Immature natural killer cell (primary cell): ENCODE measurements around the gene CNTFR. TPM values are rescaled to one million over a fixed set of nuclear protein-coding genes. Genes with fewer than 3 reads are reported as not detected.

ENCODE experiments used
- DNase-seq, 3 donors: peaks; one replicate each; pipeline ENCODE4 v3.0.0; 2022; ENCODE audit warnings: mixed read lengths in 1 of 3
- H3K27ac Mint-ChIP-seq, 6 donors: one replicate each; pipeline ENCODE4 v1.8.0; 2020; ENCODE audit warnings: mixed read lengths in 6 of 6, mild to moderate bottlenecking in 5 of 6, inconsistent platforms in 4 of 6, moderate library complexity in 3 of 6
- H3K27me3 Mint-ChIP-seq, 3 donors: one replicate each; pipeline ENCODE4 v1.8.0; 2020 to 2021; ENCODE audit warnings: low read depth in 3 of 3, mild to moderate bottlenecking in 3 of 3, mixed read lengths in 3 of 3, moderate library complexity in 3 of 3, inconsistent platforms in 1 of 3
- H3K36me3 Mint-ChIP-seq, 3 donors: one replicate each; pipeline ENCODE4 v1.8.0; 2020; ENCODE audit warnings: mixed read lengths in 3 of 3, inconsistent platforms in 2 of 3, mild to moderate bottlenecking in 2 of 3
- H3K4me1 Mint-ChIP-seq, 2 donors: one replicate each; pipeline ENCODE4 v1.8.0; 2020; ENCODE audit warnings: inconsistent platforms in 2 of 2, mild to moderate bottlenecking in 2 of 2, mixed read lengths in 2 of 2, moderate library complexity in 1 of 2
- H3K4me3 Mint-ChIP-seq, 5 donors: one replicate each; pipeline ENCODE4 v1.8.0; 2020; ENCODE audit warnings: mild to moderate bottlenecking in 5 of 5, mixed read lengths in 5 of 5, inconsistent platforms in 3 of 5, moderate library complexity in 3 of 5
- H3K9me3 Mint-ChIP-seq, 6 donors: one replicate each; pipeline ENCODE4 v1.8.0; 2020; ENCODE audit warnings: mild to moderate bottlenecking in 6 of 6, mixed read lengths in 6 of 6, inconsistent platforms in 4 of 6, moderate library complexity in 3 of 6
- polyA plus RNA-seq, 3 donors: library from polyadenylated mRNA; unstranded; fragments of 300-500 nt; fragmentation: Illumina TruSeq; gene quantifications; one replicate each; pipeline ENCODE4 v1.2.3, GENCODE V29; 2021

The CNTFR gene
- polyA plus RNA-seq, 3 donors from 2014 or later = not detected

DNA sequence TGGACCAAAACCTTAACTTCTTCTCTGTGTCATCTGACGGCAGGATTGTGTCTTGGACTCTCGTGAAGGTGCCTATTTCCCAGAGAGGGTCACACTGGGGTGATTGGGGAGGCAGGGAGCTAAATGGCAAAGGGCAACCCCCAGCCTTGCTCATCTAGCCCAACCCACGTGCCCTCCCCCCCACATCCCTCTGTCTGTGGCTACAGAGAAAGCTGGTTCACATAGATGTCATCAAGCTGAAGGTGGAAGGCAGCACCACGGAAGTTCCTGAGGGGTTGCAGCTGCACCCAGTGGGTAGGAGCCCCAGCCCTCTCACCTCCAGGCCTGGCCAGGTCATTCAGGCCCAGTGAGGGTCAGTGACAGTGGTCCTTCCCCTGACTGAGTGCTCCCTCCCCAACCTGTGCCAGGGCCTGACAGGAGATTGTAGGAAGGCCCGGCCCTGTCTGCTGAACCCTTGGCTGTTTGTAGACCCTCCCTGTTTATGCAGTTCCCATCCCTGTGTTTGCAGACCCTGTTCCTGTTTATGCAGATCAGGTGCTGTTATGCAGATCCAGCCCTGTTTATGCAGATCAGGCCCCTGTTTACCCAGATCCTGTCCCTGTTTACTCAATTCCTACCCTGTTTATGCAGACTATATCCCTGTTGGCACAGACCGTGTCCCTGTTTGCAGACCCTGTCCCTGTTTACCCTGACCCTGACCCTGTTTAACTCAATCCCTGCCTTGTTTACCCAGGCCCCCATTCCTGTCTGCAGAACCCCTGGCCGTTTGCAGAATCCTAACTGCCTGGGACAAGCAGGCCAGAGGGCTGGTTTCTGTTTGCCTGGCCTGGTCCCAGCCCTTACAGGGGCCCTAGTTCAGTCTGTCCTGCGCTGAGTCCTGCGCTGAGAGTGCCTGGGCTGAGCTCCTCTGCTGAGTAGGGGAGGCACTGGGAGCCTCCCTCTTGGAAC is 77.1 kb downstream of the CNTFR start:
- no peaks in the 10 kb centered on the region for H3K36me3 Mint-ChIP-seq
- no peak overlapping the region for H3K27ac Mint-ChIP-seq
- H3K4me3 Mint-ChIP-seq = no peak overlapping the region
- no peak for DNase-seq
- peaks cover 2 to 6% (median 3%) of the 10 kb centered on the region in 3 donors for H3K27me3 Mint-ChIP-seq
- H3K4me1 Mint-ChIP-seq = no peaks in the 10 kb centered on the region
- no peaks in the 10 kb centered on the region for H3K9me3 Mint-ChIP-seq

DNA sequence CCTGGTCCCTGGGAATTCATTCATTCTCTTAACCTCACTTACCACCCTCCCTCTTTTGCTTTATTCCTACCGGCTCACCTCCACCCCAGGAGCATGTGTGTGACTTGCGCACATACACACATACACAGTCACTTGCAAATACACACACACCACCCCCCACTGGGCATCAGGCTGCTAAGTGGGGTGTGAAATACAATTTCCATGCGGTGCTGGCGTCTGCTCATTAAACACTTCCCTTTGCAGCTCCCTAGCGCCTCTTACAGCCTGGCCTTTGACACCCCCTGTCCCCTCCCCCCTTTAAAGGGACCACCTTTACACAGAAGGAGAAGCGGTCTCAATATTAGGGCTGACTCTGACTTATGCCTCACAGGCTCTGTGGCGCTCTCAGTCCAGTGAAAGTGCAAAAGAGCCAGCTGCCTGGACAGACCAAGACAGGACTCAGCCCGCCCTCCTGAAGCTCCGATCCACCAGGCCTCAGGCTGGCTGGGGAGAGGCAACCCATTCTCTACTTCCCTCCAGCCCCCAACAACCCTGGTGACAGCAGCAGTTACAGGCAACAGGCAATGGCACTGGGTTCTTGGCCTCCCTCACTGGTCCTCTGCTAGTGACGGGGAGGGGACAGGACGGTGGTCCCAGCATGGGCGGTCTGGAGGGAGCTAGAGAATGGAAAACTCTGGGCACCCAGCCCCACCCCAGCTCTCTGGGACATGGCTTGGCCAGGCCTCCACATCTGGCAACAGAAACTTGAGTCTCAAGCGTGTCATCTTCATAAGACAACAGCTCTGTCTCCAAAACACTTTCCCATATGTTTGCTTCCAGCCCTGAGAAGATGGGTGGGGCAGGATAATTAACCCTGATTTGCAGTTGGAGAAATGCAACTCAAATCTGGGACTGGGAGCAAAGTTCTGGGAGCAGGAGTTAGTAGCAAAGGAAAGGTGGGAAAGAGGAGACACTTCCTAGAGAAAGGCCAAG is 78.7 kb downstream of the CNTFR start:
- no peaks in the 10 kb centered on the region for H3K36me3 Mint-ChIP-seq
- DNase-seq = no peak
- H3K4me3 Mint-ChIP-seq = no peak overlapping the region
- peaks cover 1 to 5% (median 3%) of the 10 kb centered on the region in 3 donors for H3K27me3 Mint-ChIP-seq
- no peak overlapping the region for H3K27ac Mint-ChIP-seq
- no peaks in the 10 kb centered on the region for H3K9me3 Mint-ChIP-seq
- no peaks in the 10 kb centered on the region for H3K4me1 Mint-ChIP-seq

DNA sequence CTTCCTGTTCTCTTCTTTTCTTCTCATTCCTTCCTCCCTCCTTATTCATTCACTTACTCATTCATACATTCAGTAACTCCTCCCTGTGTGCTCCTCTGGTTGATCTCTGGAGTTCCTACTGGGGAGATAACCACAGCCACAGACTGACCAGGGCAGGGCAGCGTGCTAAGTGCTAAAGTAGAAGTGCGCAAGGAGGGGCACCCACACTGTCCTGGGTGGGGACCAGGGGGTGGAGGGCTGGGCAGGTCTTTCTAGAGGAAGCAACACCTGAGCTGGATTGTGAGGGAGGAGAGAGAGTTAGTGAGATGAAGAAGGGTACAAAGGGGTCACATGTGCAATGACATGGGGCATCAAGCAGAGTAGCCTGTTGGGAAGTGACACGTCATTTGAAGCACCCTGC is 80.6 kb downstream of the CNTFR start:
- Mint-ChIP-seq H3K4me3 (no peak overlapping the region), H3K27me3 (peaks cover 3 to 4% (median 3%) of the 10 kb centered on the region in 3 donors), H3K27ac (no peak overlapping the region)

DNA sequence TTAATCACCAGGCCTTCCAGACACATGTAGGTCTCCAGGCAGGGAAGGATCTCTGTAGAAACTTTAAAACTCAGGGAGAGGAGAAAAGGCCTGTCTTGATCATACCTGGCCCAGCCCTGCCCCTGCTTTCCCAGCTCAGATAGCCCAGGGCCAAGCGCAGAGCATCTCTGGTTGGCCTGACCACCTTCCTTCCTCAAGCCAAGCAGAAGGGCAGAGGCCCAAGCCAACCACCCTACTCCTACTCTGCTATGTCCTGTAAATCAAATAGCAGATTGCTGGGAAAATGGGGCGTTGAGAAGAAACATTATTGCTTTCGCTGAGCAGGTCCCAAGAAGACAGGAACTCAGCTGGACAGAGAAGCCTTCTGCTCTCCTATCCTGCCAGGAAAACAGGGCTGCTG is 81.1 kb downstream of the CNTFR start:
- Mint-ChIP-seq H3K4me3 (no peak overlapping the region), H3K9me3 (no peaks in the 10 kb centered on the region), H3K4me1 (no peaks in the 10 kb centered on the region), H3K27me3 (peaks cover 3 to 4% (median 3%) of the 10 kb centered on the region in 3 donors), H3K36me3 (no peaks in the 10 kb centered on the region), H3K27ac (no peak overlapping the region)
- no peak for DNase-seq

More for the DNA sequence above, 80.6 kb downstream of the CNTFR start:
- no peak for DNase-seq
- Mint-ChIP-seq H3K9me3 (no peaks in the 10 kb centered on the region), H3K36me3 (no peaks in the 10 kb centered on the region), H3K4me1 (no peaks in the 10 kb centered on the region)

DNA sequence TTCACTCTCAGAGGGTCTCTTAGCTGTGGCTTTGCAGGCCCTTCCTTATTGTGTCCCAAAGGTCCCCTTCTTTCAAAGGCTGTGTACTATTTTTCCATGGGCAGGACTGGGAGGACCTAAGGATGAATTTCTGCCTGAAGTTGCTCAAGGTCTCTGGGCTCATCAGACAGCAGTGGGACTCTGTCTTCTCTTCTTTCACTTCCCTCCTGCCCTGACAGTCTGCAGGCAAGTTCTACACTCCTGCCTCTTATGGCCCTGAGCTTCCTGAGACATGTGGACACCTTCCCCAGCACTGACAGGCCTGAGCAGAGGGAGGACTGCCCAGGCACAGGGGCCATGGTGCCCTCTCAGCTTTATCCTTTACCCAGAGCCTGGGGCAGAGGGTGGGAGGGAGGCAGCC is 81.6 kb downstream of the CNTFR start:
- Mint-ChIP-seq H3K4me1 (no peaks in the 10 kb centered on the region), H3K36me3 (no peaks in the 10 kb centered on the region), H3K27me3 (peaks cover 1 to 3% (median 3%) of the 10 kb centered on the region in 3 donors), H3K4me3 (no peak overlapping the region), H3K27ac (no peak overlapping the region), H3K9me3 (no peaks in the 10 kb centered on the region)
- no peak for DNase-seq

DNA sequence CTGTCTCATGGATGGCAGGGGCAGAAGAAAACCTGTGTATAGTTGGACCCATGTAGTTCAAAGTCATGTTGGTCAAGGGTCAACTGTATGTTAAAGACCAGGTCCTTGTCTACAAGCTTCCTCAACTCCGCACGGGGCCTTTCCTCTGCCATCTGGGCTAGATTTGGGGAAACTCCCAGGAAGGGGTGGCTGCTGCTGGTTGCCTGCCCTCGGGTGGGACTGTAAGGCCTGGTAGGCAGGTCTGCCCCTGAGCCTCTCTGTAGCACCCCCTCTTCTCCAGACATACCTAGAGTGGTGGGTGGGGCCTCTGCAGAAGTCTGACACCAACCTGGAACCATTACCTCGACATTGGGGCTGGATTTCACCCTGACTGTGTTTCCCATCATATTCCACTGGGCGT is 82.0 kb downstream of the CNTFR start:
- H3K9me3 Mint-ChIP-seq = no peaks in the 10 kb centered on the region
- no peaks in the 10 kb centered on the region for H3K36me3 Mint-ChIP-seq
- no peak for DNase-seq
- H3K27ac Mint-ChIP-seq = no peak overlapping the region
- no peaks in the 10 kb centered on the region for H3K4me1 Mint-ChIP-seq
- H3K27me3 Mint-ChIP-seq = peaks cover 1 to 3% (median 3%) of the 10 kb centered on the region in 3 donors
- no peak overlapping the region for H3K4me3 Mint-ChIP-seq

DNA sequence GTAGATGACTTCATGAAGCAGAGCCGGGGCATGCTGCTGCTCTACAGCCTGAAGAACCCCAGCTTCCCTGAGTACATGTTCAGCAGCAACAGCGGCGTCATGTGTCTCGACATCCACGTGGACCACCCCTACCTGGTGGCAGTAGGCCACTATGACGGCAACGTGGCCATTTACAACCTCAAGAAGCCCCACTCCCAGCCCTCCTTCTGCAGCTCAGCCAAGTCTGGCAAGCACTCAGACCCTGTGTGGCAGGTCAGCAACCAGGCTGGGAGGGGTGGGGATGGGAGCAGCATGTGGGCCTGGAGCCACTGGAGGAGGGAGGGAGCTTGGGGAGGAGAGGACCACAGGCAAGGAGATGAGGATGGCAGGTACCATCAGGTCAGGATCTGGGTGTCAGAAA is 82.9 kb downstream of the CNTFR start:
- Mint-ChIP-seq H3K27ac (no peak overlapping the region), H3K4me1 (no peaks in the 10 kb centered on the region), H3K36me3 (no peaks in the 10 kb centered on the region), H3K9me3 (no peaks in the 10 kb centered on the region), H3K4me3 (no peak overlapping the region), H3K27me3 (peaks cover 0 to 3% (median 3%) of the 10 kb centered on the region in 3 donors)
- no peak for DNase-seq

DNA sequence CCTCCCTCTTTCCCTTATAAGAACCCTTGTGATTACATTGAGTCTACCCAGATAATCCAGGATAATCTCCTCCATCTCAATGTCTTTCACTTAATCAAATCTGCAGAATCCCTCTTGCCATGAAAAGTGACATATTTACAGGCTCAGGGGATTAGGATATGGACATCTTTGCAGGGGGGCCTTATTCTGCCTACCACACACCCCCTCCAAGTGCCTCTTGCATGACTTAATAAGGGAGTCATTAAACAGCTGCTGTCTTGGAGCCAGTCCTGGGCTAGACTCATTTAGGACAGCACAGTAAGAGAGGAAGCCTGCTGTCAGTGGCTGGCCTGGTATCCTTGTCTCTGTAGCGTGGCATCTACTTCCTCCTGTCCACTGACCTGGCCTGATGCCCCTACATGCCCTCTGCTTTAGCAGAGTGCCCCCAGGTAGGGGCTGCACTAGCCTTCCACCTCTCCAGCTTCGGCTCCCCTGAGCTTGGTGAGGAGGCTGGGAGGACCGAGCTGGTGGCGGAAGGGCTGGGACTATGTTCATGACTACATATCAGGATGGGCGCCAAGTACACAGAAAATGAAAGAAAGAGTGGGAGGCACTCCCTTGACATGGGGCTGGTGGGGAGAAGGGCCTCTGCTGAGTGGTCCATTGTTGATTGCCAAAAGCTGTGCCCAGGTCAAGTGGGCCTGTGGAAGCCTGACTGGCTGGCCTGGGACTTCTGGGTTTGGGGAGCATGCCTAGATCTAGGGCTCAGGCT is 84.0 kb downstream of the CNTFR start:
- no peak overlapping the region for H3K4me3 Mint-ChIP-seq

DNA sequence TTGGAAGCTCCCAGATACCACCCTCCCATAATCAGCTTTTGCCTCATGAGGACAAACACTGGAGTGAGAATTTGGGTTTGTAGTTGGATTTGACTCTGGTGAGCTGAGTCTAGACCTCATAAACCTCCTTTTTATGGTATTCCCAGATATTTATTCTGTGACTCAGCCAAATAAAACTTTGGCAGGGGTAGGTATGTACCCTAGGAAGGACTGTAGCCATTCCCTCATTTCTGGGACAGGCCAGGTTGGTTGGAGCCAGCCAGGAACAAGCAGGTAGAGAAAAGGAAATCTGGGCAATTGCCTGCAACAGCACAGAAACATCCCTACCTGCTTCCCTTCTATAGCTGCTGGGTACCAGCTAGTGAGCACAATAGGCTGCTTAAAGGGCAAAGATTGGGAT is 86.1 kb downstream of the CNTFR start:
- Mint-ChIP-seq H3K4me3 (no peak overlapping the region), H3K9me3 (no peaks in the 10 kb centered on the region), H3K27ac (no peak overlapping the region), H3K27me3 (peaks cover 3 to 5% (median 5%) of the 10 kb centered on the region in 3 donors), H3K36me3 (no peaks in the 10 kb centered on the region), H3K4me1 (no peaks in the 10 kb centered on the region)
- no peak for DNase-seq

More for the DNA sequence above, 84.0 kb downstream of the CNTFR start:
- Mint-ChIP-seq H3K9me3 (no peaks in the 10 kb centered on the region), H3K27ac (no peak overlapping the region), H3K27me3 (peaks cover 0 to 5% (median 3%) of the 10 kb centered on the region in 3 donors), H3K4me1 (no peaks in the 10 kb centered on the region), H3K36me3 (no peaks in the 10 kb centered on the region)
- no peak for DNase-seq

DNA sequence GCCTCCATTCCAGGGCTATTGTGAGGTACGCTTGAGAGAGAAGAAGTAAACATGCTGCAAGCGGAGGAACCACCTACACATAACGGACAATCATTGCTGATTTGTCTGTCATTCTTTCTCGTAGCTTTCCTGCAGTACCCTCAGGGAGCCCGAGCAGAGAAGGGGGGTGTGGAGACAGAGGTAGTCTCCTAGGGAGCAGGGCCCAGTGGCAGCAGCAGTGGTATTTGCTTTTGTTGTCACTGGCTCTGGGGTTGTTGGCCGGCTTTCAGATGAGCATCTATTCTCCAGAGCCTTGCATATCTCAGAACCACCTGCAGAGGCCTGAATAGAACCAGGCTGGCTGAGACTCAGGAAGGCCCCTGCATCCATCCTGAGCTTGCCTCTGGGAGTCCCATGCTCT is 86.6 kb downstream of the CNTFR start:
- no peaks in the 10 kb centered on the region for H3K4me1 Mint-ChIP-seq
- no peak for DNase-seq
- H3K27me3 Mint-ChIP-seq = peaks cover 5% of the 10 kb centered on the region in 3 donors
- no peaks in the 10 kb centered on the region for H3K9me3 Mint-ChIP-seq
- no peak overlapping the region for H3K27ac Mint-ChIP-seq
- H3K4me3 Mint-ChIP-seq = no peak overlapping the region
- H3K36me3 Mint-ChIP-seq = no peaks in the 10 kb centered on the region

DNA sequence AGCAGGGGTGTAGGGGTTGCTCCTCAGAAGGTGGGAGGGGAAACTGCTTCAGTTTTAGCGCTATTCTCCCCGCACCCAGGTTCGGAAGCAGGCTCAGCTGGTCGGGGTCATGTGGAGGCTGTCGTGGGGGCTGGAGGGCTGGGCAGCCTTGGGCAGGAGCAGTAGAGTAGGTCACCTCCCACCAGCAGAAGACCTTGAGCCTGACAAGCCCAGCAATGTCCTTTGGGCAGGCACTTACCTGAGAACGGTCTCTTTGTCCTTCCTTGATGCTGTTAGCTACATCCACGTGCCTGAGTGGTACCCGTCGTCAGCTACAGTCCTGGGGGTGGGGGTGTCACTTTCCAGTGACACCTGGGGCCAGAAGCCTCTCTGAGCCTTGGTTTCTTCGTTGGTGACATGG is 87.1 kb downstream of the CNTFR start:
- Mint-ChIP-seq H3K4me1 (no peaks in the 10 kb centered on the region), H3K9me3 (peaks cover 0 to 2% (median 0%) of the 10 kb centered on the region in 6 donors), H3K4me3 (no peak overlapping the region), H3K27ac (no peak overlapping the region), H3K27me3 (peaks cover 5 to 7% (median 5%) of the 10 kb centered on the region in 3 donors), H3K36me3 (no peaks in the 10 kb centered on the region)
- no peak for DNase-seq

DNA sequence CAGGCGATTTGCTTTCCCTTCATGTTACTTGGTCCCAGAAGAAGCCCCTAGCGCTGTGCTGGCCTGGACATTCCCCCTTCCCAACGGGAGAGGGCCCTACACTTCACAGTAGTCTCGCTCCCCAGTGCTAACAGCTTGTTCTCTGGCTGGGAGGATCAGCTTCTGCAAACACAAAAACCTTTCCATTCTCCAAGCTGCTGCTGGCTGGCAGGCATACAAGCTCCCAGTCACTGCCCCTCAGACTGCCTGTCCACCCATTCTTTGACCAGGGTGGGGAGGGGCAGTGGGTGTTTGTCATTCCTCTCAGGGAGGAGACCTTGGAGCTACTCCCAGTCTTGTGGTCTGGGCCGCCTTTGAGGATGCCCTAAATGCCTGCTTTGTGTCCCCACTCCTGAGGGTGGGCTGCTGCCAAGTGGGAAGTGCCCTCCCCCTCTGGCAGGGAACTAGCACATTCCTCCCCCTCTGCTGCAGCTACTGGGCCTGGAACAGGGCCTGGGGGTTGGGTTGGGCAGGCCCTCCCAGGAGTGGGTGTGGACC is 87.6 kb downstream of the CNTFR start:
- Mint-ChIP-seq H3K4me1 (no peaks in the 10 kb centered on the region), H3K27me3 (peaks cover 5 to 7% (median 5%) of the 10 kb centered on the region in 3 donors), H3K4me3 (no peak overlapping the region), H3K36me3 (no peaks in the 10 kb centered on the region), H3K9me3 (peaks cover 0 to 2% (median 0%) of the 10 kb centered on the region in 6 donors), H3K27ac (no peak overlapping the region)
- DNase-seq = no peak
